IMR-90 (cell line): ENCODE measurements around the gene INPP5A. TPM values are rescaled to one million over a fixed set of nuclear protein-coding genes. Genes with fewer than 3 reads are reported as not detected.

ENCODE experiments used
- ATAC-seq: fragments of 200-7000 bp; cut with Tn5 transposase; 2 replicates; pipeline ENCODE4 v1.9.1; 2020; ENCODE audit warnings: low read depth, mild to moderate bottlenecking, moderate library complexity
- BruUV-seq: library from RNA; stranded (reverse); fragments of 400-500 nt; replicated peaks from 2 replicates; lab custom pipeline; 2021; lab: Mats Ljungman, UMichigan
- CTCF ChIA-PET: fragments of 300-600 bp; formaldehyde crosslinking; extraction: SDS; loops from one replicate; lab custom pipeline; 2021; ENCODE audit warnings: antibody characterized with exemption; lab: Yijun Ruan, JAX
- POLR2A ChIA-PET: fragments of 300-600 bp; sonication (Branson Sonifier 250); formaldehyde crosslinking; loops from one replicate; lab custom pipeline; 2022; ENCODE audit warnings: antibody characterized with exemption; ENCODE audit not compliant: unreplicated experiment; lab: Charles Lee
- DNase-seq: peaks from one replicate; pipeline ENCODE4 v3.0.0; 2013
- H2AFZ ChIP-seq: replicated peaks from 2 replicates; pipeline ENCODE3; 2013; ENCODE audit warnings: low read length, mild to moderate bottlenecking; ENCODE audit not compliant: poor library complexity
- H2AK5ac ChIP-seq: 2 replicates; pipeline ENCODE4 v1.6.1; 2013; ENCODE audit warnings: low read depth, low read length, inconsistent platforms
- H2AK9ac ChIP-seq: replicated peaks from 2 replicates; pipeline ENCODE3; 2013; ENCODE audit warnings: mild to moderate bottlenecking, low read depth, low read length, moderate library complexity; ENCODE audit not compliant: poor library complexity
- H2BK120ac ChIP-seq: 2 replicates; pipeline ENCODE4 v1.6.1; 2013; ENCODE audit warnings: low read depth, low read length, inconsistent platforms
- H2BK15ac ChIP-seq: 3 replicates; pipeline ENCODE4 v1.6.1; 2013; ENCODE audit warnings: low read depth, low read length, inconsistent platforms
- H2BK20ac ChIP-seq: 2 replicates; pipeline ENCODE4 v1.6.1; 2013; ENCODE audit warnings: low read depth, mild to moderate bottlenecking, inconsistent platforms, low read length, moderate library complexity
- H2BK5ac ChIP-seq: 2 replicates; pipeline ENCODE4 v1.6.1; 2013; ENCODE audit warnings: mild to moderate bottlenecking, low read depth, low read length, inconsistent platforms; ENCODE audit not compliant: poor library complexity, severe bottlenecking
- H3K14ac ChIP-seq: replicated peaks from 2 replicates; pipeline ENCODE4 v1.6.1; 2013; ENCODE audit warnings: low read depth, low read length, inconsistent platforms
- H3K18ac ChIP-seq: 2 replicates; pipeline ENCODE4 v1.6.1; 2013; ENCODE audit warnings: low read depth, low read length, control low read depth
- H3K23ac ChIP-seq: 2 replicates; pipeline ENCODE4 v1.6.1; 2013; ENCODE audit warnings: low read depth, low read length, inconsistent platforms
- H3K27ac ChIP-seq: 2 replicates; pipeline ENCODE4 v1.5.1; 2013; ENCODE audit warnings: mild to moderate bottlenecking, control low read depth, low read length; ENCODE audit not compliant: insufficient read depth
- H3K27me3 ChIP-seq: 2 replicates; pipeline ENCODE4 v1.6.1; 2013; ENCODE audit warnings: low read length; ENCODE audit not compliant: control insufficient read depth, insufficient read depth
- H3K36me3 ChIP-seq: 2 replicates; pipeline ENCODE4 v1.6.1; 2013; ENCODE audit warnings: low read length, mixed read lengths; ENCODE audit not compliant: control insufficient read depth, insufficient read depth
- H3K4ac ChIP-seq: 2 replicates; pipeline ENCODE4 v1.6.1; 2013; ENCODE audit warnings: low read depth, low read length, inconsistent platforms
- H3K4me1 ChIP-seq: 2 replicates; pipeline ENCODE4 v1.6.1; 2013; ENCODE audit warnings: low read length, mixed read lengths; ENCODE audit not compliant: control insufficient read depth, insufficient read depth
- H3K4me2 ChIP-seq: 2 replicates; pipeline ENCODE4 v1.6.1; 2013; ENCODE audit warnings: low read depth, mild to moderate bottlenecking, control low read depth, low read length, moderate library complexity
- H3K4me3 ChIP-seq: 2 replicates; pipeline ENCODE4 v1.5.1; 2013; ENCODE audit warnings: low read depth, mild to moderate bottlenecking, control low read depth, low read length, moderate library complexity; ENCODE audit not compliant: insufficient read depth
- H3K56ac ChIP-seq: 2 replicates; pipeline ENCODE4 v1.6.1; 2013; ENCODE audit warnings: low read length, inconsistent platforms; ENCODE audit not compliant: insufficient read depth; ENCODE audit errors: extremely low read depth
- H3K79me1 ChIP-seq, 2 experiments: 2 replicates each; pipeline ENCODE4 v1.6.1; 2013; ENCODE audit warnings: low read length in 2 of 2, inconsistent platforms in 1 of 2, low read depth in 1 of 2
- H3K9ac ChIP-seq: 2 replicates; pipeline ENCODE4 v1.6.1; 2013; ENCODE audit warnings: low read depth, low read length, control low read depth
- H3K9me1 ChIP-seq: 2 replicates; pipeline ENCODE4 v1.6.1; 2013; ENCODE audit warnings: low read length, inconsistent platforms; ENCODE audit not compliant: insufficient read depth
- H3K9me3 ChIP-seq: 2 replicates; pipeline ENCODE4 v1.6.1; 2013; ENCODE audit warnings: low read length; ENCODE audit not compliant: control insufficient read depth, insufficient read depth
- H4K20me1 ChIP-seq: 2 replicates; pipeline ENCODE4 v1.6.1; 2013; ENCODE audit warnings: low read length, inconsistent platforms; ENCODE audit not compliant: insufficient read depth
- H4K5ac ChIP-seq: 2 replicates; pipeline ENCODE4 v1.6.1; 2013; ENCODE audit warnings: mild to moderate bottlenecking, low read depth, low read length, control low read depth
- H4K8ac ChIP-seq, 2 experiments: 2 replicates each; pipeline ENCODE4 v1.6.1; 2013; ENCODE audit warnings: low read depth in 2 of 2, low read length in 2 of 2, control low read depth in 1 of 2, inconsistent platforms in 1 of 2
- H4K91ac ChIP-seq: 2 replicates; pipeline ENCODE4 v1.6.1; 2013; ENCODE audit warnings: low read depth, low read length, inconsistent platforms; ENCODE audit not compliant: insufficient read depth
- BHLHE40 ChIP-seq: fragments of 150-350 bp; IDR thresholded peaks from 2 replicates; pipeline ENCODE4 v1.6.1; 2016; ENCODE audit warnings: mild to moderate bottlenecking, low read depth, low read length
- CEBPB ChIP-seq: IDR thresholded peaks from 2 replicates; pipeline ENCODE4 v1.6.1; 2012; ENCODE audit warnings: low read depth, low read length, improper control_type of control experiment
- CHD1 ChIP-seq: IDR thresholded peaks from 2 replicates; pipeline ENCODE4 v1.6.1; 2012; ENCODE audit warnings: low read depth, low read length, improper control_type of control experiment
- FOS ChIP-seq: fragments of 150-350 bp; IDR thresholded peaks from 2 replicates; pipeline ENCODE4 v1.6.1; 2016; ENCODE audit warnings: low read depth, low read length
- MAFK ChIP-seq: IDR thresholded peaks from 2 replicates; pipeline ENCODE4 v1.6.1; 2012; ENCODE audit warnings: low read depth, low read length, improper control_type of control experiment
- MAZ ChIP-seq: IDR thresholded peaks from 2 replicates; pipeline ENCODE4 v1.6.1; 2012; ENCODE audit warnings: low read depth, mild to moderate bottlenecking, low read length, improper control_type of control experiment, moderate library complexity, borderline replicate concordance
- MXI1 ChIP-seq: IDR thresholded peaks from 2 replicates; pipeline ENCODE4 v1.6.1; 2012; ENCODE audit warnings: low read depth, mild to moderate bottlenecking, low read length, moderate library complexity, borderline replicate concordance
- NFE2L2 ChIP-seq: fragments of 150-350 bp; IDR thresholded peaks from 2 replicates; pipeline ENCODE4 v1.6.1; 2016; ENCODE audit warnings: low read depth, mild to moderate bottlenecking, low read length
- POLR2A ChIP-seq: IDR thresholded peaks from 2 replicates; pipeline ENCODE4 v1.6.1; 2012; ENCODE audit warnings: mild to moderate bottlenecking, low read depth, low read length
- RAD21 ChIP-seq: IDR thresholded peaks from 2 replicates; pipeline ENCODE4 v1.6.1; 2012; ENCODE audit warnings: low read length, improper control_type of control experiment
- RCOR1 ChIP-seq: IDR thresholded peaks from 2 replicates; pipeline ENCODE4 v1.6.1; 2012; ENCODE audit warnings: mild to moderate bottlenecking, low read length, improper control_type of control experiment; ENCODE audit not compliant: insufficient replicate concordance
- RFX5 ChIP-seq: IDR thresholded peaks from 2 replicates; pipeline ENCODE4 v1.8.0; 2012; ENCODE audit warnings: low read depth, mild to moderate bottlenecking, low read length, moderate library complexity
- SMC3 ChIP-seq: fragments of 150-350 bp; IDR thresholded peaks from 2 replicates; pipeline ENCODE4 v1.6.1; 2016; ENCODE audit warnings: low read depth, mild to moderate bottlenecking, antibody characterized with exemption, low read length, moderate library complexity
- WGBS, 2 experiments: methylation state at CpG; one replicate each; pipeline versions ENCODE4 v1.1.5 to v1.1.7; 2013; ENCODE audit warnings: missing lambda C conversion rate in 2 of 2; ENCODE audit not compliant: insufficient read length in 1 of 2; ENCODE audit errors: extremely low coverage in 2 of 2; 5-methylcytosine and 5-hydroxymethylcytosine counted together
- dilution Hi-C: fragments of 300-500 bp; cut with HindIII; formaldehyde crosslinking; loops from one replicate; pipeline ENCODE4 v1.14.3; 2018; ENCODE audit warnings: low sequenced_read_pairs; ENCODE audit not compliant: unreplicated experiment
- in situ Hi-C: fragments of 300-500 bp; cut with MboI; formaldehyde crosslinking; loops from 3 replicates; pipeline ENCODE4 v1.14.3; 2019; ENCODE audit warnings: low sequenced_read_pairs, inconsistent platforms, mixed read lengths
- intact Hi-C: fragments of 100-400 bp; cut with micrococcal nuclease; formaldehyde crosslinking; loops from 2 replicates; pipeline ENCODE4 v1.10.0; 2022
- polyA plus RNA-seq, 3 experiments: library from polyadenylated mRNA; depleted of rRNA; stranded (reverse); fragments of >200 nt; gene quantifications; 2 replicates each; pipeline ENCODE4 v1.2.3, GENCODE V29; 2012; ENCODE audit warnings: low replicate concordance in 1 of 3
- total RNA-seq: library from RNA; depleted of rRNA; stranded (reverse); fragments of >200 nt; gene quantifications from 2 replicates; pipeline ENCODE4 v1.2.3, GENCODE V29; 2012
- TF ChIP-seq, protein P1 (sequence below): fragments of 150-350 bp; IDR thresholded peaks from 2 replicates; pipeline ENCODE4 v1.6.1; 2016; ENCODE audit warnings: low read depth, mild to moderate bottlenecking, low read length, moderate library complexity, borderline replicate concordance
- TF ChIP-seq, protein P2 (sequence below): conservative IDR thresholded peaks from 2 replicates; pipeline ENCODE4 v1.5.1; 2012; ENCODE audit warnings: mild to moderate bottlenecking, low read depth, low read length, improper control_type of control experiment
- TF ChIP-seq, protein P3 (sequence below): fragments of 150-350 bp; IDR thresholded peaks from 2 replicates; pipeline ENCODE4 v1.6.1; 2017; ENCODE audit warnings: mild to moderate bottlenecking, antibody characterized with exemption, low read length, low read depth

The INPP5A gene
- total and polyA plus RNA-seq, 2 of the 4 experiments (the other 2 are of a cell fraction) = 21.4 to 36.7 TPM

- Histone ChIP-seq H3K18ac (no peak overlapping the region), H2BK120ac (no peak overlapping the region), H3K14ac (no peak overlapping the region), H2AK9ac (no peak overlapping the region), H3K27me3 (peaks cover 38% of the 10 kb centered on the region), H3K9ac (no peak overlapping the region), H3K23ac (no peak overlapping the region), H3K4ac (no peak overlapping the region), H3K36me3 (no peaks in the 10 kb centered on the region), H3K4me2 (no peak overlapping the region), H3K56ac (no peak overlapping the region), H2BK20ac (no peak overlapping the region), H3K9me1 (peaks cover 3% of the 10 kb centered on the region; the same call in 1 of the 2 replicates), H3K4me3 (no peak overlapping the region), H4K20me1 (no peaks in the 10 kb centered on the region), H4K8ac (no peak overlapping the region), H3K79me1 (no peaks in the 10 kb centered on the region), H2BK5ac (no peak overlapping the region), H4K91ac (no peak overlapping the region), H3K9me3 (no peaks in the 10 kb centered on the region), H2AK5ac (no peak overlapping the region), H3K27ac (no peak overlapping the region), H3K4me1 (peaks cover 2% of the 10 kb centered on the region; the same call in 1 of the 2 replicates), H2BK15ac (no peak overlapping the region), H4K5ac (no peak overlapping the region), H2AFZ (no peak overlapping the region)
- in situ Hi-C loops = no loop called here
- intact Hi-C loops = no loop called here
- no peak for TF ChIP-seq MXI1
- TF ChIP-seq FOS = no peak
- no peak for TF ChIP-seq SMC3
- TF ChIP-seq CHD1 = no peak
- no peak for TF ChIP-seq RCOR1
- TF ChIP-seq, protein P1, sequence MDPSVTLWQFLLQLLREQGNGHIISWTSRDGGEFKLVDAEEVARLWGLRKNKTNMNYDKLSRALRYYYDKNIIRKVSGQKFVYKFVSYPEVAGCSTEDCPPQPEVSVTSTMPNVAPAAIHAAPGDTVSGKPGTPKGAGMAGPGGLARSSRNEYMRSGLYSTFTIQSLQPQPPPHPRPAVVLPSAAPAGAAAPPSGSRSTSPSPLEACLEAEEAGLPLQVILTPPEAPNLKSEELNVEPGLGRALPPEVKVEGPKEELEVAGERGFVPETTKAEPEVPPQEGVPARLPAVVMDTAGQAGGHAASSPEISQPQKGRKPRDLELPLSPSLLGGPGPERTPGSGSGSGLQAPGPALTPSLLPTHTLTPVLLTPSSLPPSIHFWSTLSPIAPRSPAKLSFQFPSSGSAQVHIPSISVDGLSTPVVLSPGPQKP = no peak
- no peak for TF ChIP-seq NFE2L2
- TF ChIP-seq MAZ = no peak
- TF ChIP-seq POLR2A = no peak
- TF ChIP-seq, protein P2, sequence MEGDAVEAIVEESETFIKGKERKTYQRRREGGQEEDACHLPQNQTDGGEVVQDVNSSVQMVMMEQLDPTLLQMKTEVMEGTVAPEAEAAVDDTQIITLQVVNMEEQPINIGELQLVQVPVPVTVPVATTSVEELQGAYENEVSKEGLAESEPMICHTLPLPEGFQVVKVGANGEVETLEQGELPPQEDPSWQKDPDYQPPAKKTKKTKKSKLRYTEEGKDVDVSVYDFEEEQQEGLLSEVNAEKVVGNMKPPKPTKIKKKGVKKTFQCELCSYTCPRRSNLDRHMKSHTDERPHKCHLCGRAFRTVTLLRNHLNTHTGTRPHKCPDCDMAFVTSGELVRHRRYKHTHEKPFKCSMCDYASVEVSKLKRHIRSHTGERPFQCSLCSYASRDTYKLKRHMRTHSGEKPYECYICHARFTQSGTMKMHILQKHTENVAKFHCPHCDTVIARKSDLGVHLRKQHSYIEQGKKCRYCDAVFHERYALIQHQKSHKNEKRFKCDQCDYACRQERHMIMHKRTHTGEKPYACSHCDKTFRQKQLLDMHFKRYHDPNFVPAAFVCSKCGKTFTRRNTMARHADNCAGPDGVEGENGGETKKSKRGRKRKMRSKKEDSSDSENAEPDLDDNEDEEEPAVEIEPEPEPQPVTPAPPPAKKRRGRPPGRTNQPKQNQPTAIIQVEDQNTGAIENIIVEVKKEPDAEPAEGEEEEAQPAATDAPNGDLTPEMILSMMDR = no peak
- no peak for TF ChIP-seq MAFK
- no peak for TF ChIP-seq RAD21
- TF ChIP-seq BHLHE40 = no peak
- TF ChIP-seq, protein P3, sequence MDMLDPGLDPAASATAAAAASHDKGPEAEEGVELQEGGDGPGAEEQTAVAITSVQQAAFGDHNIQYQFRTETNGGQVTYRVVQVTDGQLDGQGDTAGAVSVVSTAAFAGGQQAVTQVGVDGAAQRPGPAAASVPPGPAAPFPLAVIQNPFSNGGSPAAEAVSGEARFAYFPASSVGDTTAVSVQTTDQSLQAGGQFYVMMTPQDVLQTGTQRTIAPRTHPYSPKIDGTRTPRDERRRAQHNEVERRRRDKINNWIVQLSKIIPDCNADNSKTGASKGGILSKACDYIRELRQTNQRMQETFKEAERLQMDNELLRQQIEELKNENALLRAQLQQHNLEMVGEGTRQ = no peak
- no peak for TF ChIP-seq CEBPB
- no peak for TF ChIP-seq RFX5
- BruUV-seq = no TSS peak
- DNase-seq (no peak), ATAC-seq (no peak)
- dilution Hi-C loops = no loop called here
- ChIA-PET CTCF (no interaction called here), POLR2A (no interaction called here)
- 82% methylated on average over 4 of the region's 14 CpGs; no CpG with 5 or more reads in 1 of the 2 experiments for WGBS, 2 experiments
Observed at GRCh38 chr10:132500781-132501415, 36.7 kb upstream of the INPP5A start.
